Effector CD8-positive, alpha-beta T cell (primary cell): Measurements from ENCODE around the gene GADD45G.

Experiments
- DNase-seq: peaks from one replicate; lab custom pipeline; 2025; lab: John Stamatoyannopoulos, UW

The GADD45G gene

DNA sequence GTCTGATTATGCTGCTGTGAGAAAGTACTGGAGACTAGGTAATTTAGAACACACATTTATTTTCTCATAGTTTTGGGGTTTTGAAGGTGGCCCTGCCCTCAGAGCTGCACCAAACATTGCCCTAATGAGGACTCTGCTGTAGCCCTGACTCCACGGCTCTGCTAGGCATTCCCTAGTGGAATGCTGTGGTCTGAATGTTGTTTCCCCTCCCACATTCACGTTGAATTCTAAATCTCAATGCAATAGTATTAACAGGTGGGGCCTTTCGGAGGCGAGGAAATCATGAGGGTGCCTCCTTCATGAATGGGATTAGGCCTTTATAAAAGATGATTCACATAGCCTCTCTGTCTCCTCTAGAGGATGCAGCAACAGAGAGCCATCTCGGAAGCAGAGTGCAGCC lies 25.7 kb downstream of the GADD45G start:
- DNase-seq, result no peak

DNA sequence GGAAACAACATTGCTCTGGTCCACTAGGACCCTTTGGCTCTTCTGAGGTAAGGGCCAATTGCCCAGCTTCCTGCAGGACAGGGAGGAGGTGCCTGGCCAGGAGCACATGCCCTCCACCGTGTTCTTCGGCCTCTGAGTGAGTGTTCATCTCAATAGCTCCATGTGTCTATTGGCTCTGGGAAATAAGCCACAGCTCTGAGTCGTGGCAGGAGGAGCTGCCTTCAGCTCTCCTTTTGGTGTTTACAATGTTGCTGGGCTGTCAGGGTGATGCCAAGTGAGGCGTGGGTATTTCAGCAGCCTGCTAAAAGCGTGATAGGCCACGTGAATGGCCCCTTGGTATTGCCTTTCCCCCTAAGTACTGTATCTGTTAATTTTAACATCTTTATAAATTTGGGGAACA lies 26.6 kb downstream of the GADD45G start:
- DNase-seq, result no peak

DNA sequence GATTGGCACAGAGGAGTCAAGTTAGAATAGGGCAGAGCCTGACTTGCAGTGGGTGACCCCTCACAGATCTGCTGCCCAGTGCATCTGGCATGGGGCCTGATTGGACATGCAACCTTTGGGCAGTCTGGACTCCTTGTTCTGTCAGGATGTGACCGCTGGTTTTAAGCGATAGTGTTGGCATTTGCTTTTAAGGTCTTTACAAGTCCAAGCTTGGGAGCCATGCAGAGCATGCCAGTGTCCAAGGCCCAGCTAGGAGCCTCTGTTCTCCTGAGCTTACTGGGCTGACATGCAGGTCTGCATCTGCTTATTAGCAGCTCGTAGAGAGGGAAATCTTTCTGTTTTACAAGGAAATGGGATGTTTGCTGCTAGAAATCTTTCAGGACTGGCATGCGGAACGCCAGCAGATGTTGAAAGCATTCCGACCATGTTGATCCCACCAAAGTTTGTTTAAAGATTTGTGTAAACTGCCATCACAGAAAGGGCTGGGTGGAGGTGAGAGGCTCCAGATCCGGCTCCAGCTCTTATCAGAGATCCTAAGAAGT lies 27.5 kb downstream of the GADD45G start:
- DNase-seq, result no peak

DNA sequence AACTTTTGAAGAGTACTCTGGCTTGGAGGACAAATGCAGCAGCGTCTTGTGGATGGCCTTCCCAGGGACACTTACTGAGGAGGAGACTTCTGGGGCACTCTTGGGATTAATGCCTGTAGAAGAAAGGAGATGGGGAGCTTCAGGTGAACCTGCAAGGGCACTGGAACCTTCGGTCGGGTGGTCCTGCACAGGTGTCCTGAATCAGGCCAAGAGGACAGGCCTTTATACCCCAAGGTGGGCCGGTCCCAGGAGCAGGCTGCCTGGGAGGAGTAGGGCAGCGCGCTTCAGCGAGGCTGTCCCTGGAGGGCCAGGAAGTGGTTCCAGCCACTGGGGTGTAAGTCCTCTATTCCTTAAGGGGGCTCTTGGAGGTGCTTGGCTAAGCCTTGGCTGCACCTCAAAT lies 27.9 kb downstream of the GADD45G start:
- DNase-seq, result no peak

DNA sequence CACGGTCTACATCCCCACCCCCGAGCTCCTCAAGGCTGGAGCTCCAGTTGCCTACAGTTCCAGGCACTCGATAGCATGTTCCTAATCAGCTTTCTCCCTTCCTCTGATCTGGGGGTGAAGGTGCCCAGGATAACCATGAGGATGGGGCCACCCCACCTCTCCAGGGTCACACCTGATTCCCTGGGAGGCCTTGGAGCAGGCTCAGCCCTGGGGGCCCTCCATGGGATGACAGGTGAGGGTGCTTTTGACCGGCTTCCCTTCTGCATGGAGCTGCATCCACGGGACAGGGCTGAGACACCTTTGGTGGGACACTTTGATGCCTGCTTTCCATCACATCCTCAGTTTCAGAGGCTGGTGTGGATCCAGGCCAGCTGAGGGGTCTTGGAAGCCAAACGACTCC lies 28.6 kb downstream of the GADD45G start:
- DNase-seq, result no peak

DNA sequence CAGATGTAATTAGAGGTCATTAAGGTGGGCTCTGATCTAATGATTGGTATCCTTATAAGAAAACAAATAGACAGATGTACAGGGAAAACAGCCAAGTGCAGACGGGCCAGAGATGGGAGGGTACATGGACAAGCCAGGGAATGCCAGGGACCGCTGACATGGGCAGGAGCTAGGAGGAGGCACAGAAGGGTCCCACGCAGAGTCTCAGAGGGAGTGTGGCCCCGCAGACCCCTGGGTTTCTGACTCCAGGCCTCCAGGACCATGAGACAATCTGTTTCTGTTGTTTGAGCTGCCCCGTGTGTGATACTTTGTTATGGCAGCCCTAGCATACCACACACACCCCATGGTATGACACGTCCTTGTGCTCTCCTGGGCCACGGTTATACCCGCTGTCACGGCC lies 29.1 kb downstream of the GADD45G start:
- DNase-seq, result no peak

DNA sequence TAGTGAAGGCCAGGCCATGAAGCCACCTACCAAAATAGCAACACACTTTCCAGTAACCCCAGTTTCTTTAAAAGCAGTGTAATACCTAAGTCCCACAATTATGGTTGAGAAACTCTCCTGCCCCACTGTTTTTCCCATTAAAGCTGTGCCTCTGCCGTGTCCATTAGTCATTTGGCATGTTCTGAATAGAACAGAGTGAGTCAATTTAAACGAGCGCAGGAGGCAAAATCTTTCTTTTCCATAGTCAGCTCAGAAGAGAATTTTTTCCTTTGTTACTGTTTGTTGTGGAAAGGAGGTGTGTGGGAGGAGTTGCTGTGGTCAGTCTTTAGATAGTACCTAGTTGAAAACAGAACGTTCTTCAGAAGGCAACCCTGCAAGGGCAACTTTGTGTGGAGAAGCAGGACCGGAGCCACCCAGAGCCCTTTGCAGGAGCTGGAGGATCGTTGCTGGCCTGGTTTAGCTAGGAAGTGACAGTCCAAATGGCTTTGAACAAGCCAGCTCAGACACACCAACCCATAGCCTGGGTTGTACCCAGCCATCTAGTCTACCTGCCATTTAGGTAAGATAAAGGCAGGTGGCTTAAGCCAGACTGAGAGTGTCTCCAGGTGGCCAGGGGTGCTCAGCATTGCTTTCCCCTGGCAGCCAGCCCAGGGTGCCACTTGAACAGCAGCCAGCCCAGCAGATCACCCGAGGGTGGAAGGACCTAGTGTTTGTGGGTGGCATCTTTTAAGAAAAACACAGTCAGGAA lies 30.4 kb downstream of the GADD45G start:
- DNase-seq, result no peak

DNA sequence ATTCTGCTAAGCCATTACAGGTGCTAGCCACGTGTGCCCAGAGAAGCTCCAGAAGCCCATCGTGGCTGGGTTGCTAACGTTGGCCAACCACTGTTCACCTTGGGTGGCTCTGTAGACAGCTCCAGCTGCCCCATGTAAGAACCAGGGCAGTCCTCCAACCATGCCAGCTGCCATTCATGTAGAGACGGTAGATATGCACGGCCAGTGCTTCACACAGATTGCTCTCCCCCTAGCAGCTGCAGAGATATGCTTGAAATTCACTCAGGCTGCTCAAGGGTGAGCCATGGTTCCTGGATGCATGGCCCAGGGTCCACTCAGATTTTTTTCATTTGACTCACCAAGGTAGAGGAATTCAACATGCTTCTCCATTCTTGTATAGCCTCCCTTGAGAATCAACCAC lies 31.0 kb downstream of the GADD45G start:
- no peak for DNase-seq

DNA sequence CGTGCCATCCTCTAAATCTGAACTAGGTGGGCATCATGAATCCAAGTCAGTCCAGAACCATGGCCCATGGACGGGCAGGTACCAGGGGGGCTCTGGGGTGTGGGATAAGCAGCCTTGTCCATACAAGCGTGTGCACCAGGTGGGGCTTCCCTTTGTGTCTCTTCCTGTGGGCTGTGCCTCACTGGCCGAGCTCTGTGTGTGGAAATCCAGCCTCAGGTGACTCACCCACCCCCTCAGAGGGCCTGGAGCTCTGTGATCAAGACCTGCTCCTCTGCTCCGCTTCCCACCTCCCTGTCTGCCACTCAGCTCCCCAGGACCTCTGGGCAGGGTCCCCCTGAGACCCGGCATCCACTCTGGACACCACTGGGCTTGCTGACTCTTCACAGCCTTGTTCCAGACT lies 33.0 kb downstream of the GADD45G start:
- DNase-seq, result no peak

DNA sequence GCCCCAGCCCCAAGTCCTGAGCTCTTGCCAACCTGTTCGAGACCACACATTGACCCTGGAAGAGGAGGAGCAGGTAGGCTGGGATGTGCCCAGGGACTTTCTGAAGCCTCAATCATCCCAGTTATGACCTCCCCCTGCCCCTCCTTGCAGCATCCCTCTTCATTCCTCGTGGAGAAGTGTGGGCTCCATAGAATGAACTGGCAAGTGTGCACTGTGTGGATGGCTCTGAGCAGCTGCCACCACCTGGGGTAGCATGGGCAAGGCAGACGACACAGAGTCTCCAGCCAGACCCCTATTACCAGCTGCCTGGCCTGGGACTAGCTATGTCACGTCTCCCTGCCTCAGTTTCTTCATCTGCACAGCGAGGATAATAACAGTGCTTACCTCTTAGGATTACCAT lies 33.5 kb downstream of the GADD45G start:
- no peak for DNase-seq

DNA sequence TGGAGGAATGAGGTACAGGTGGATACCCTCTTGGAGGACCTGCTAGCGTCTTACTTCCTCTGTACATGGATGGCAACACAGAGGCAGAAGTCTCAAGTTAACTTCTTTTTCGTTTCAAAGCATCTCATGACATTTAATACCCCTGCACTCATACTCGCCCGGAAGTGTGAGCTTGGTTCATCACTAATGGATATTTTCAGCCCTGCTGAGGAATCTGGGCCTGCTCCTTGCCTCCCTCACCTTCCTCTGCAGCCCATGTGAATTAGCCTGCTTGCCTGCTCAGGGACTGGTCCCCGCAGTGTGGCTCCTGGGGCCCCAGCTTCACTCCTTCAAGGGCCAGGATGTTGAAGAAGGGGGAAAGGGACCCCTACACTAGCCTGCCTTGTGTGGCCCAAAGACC lies 34.1 kb downstream of the GADD45G start:
- DNase-seq, result no peak

DNA sequence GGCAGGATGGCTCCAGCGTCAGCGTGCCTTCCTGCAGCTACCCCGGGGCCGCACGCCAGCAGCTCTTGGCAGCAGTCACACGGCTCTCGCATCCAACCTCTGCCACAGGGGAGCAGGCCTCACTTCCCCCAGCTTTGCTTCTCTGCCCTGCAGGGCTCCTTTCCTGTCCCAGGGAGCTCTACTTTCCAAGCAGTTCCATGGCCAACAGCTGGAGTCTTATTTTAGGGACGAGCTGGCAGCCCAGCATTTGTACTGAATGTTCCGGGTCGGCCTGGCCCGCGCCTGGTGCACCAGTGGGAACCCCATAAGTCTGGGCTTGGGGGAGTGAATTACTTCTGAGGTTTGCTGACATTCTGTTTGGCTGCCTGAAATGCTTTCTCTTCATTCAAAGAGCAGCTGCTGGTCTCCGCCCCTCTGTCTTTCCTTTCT lies 34.6 kb downstream of the GADD45G start:
- no peak for DNase-seq

DNA sequence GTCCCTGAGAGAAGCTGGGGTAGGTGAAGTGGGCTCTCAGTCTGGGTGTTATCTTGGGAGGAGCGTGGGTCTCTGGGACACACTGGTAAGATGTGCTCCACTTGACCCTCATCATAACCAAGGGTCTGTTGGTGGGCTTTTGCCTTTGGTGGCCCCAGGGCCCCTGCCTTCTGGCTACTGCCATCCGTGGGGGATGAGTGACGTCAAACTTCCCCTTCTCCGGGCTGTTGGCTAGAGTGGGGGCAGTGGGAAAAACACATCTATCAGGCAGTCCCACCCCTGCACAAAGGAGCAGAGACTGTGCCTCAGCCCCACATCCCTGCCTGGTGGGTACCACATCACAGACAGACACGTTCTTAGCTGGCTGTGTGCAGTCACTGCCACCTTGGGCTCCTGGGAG lies 35.1 kb downstream of the GADD45G start:
- DNase-seq, result no peak

DNA sequence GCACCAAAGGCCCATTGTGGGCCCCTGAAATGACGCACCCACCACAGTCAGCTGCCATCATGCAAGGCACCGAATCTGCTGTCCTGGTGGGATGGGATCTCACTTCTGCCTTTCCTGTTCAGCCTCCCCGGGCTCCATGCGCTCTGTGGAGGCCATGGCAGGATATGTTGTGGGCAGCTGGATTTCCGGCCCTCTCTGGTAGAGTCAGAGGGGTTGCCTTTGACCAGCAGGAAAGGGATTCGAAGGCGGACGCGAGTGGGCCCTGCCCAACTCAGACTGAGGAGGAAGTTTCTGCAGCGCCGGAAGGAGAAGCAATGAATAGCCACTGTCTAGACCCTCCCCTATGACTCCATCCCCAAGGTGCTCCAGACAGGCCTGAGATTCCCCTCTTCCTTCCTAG lies 35.5 kb downstream of the GADD45G start:
- DNase-seq, result no peak

DNA sequence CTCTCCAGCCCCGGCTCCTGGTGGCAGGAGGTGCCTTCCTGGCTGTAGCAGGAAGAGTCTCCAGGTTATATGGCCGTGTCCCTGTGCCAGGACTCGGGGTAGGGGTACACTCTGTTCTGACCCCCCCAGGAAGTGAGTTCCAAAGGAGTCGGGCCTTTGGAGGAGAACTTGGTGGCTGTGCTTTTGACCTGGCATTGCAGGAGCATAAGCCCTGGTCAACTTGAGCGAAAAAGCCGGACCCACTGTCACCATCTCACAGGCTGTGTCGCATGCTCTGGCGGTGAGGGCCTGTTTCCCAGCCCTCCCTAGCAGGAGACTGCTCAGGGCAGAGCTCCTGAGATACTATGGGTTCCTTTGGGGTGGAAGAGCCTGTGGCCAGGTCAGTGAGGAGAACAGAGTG lies 36.0 kb downstream of the GADD45G start:
- no peak for DNase-seq

DNA sequence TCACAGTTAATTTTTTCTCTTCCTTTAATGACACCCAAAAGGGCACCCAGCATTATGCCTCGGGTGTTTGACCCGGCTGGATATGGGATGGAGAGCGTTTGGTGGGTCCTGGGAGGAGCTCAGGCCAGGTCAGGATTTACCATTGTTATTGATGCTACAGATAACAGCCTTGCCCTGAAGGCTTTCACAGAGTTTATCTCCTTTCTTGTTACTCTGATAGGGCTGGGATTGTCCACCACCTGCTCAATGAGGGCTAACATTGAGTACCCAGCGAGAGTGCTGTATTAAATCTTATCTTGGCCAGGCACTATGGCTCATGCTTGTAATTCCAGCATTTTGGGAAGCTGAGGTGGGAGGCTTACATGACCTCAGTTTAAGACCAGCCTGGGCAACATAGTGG lies 37.2 kb downstream of the GADD45G start:
- no peak for DNase-seq

DNA sequence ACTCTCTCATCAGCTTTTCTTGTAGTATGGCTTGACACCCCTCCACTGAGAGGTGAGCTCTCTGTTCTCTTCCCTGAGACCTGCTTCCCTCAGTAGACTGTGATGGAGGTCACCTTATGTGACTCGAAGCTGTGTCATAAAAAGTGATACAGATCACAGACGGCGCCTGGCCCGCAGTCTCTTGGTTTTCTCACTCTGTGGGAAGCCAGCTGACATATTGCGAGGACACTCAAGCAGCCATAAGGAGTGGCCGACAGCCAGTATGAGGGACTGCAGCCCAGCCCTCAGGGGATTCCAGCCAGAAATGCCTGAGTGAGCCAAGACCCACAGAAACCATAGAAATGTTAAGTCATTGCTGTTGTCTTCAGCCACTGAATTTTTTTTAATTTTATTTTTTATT lies 38.0 kb downstream of the GADD45G start:
- DNase-seq, result no peak

DNA sequence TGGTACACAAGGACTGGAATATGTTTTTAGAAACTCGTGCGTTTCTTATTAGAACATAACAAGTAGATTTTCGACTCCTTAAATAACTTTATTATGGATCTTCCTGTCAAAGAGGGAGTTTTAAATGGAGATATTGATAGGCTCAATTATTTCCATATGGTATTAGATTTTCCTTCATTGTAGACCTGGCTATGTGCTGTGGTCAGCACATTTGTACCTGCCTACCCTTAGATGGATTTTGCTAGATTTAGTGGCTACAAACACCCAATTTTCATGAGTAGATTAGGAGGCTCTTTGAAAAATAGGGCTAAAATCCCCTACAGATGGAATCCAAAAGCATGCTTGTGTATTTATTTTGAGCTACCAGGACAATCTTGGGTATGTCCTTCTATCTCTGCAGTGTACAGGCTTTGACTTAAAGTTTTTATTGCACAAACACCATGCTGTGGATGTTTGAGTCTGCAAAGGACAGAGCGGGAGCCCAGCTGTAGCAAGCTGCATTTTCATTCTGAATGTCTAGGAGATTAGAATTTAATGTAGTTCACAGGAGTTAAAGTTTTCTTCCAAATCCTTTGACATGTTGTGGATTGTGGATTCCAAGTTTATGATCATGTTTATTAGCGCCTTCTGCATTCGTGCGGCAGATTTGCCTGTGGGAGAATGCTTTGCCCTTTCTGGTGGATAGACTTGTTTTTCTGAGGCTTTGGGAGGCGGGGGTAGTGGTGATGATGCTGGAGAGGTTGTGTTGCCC lies 41.6 kb downstream of the GADD45G start:
- DNase-seq, result no peak

DNA sequence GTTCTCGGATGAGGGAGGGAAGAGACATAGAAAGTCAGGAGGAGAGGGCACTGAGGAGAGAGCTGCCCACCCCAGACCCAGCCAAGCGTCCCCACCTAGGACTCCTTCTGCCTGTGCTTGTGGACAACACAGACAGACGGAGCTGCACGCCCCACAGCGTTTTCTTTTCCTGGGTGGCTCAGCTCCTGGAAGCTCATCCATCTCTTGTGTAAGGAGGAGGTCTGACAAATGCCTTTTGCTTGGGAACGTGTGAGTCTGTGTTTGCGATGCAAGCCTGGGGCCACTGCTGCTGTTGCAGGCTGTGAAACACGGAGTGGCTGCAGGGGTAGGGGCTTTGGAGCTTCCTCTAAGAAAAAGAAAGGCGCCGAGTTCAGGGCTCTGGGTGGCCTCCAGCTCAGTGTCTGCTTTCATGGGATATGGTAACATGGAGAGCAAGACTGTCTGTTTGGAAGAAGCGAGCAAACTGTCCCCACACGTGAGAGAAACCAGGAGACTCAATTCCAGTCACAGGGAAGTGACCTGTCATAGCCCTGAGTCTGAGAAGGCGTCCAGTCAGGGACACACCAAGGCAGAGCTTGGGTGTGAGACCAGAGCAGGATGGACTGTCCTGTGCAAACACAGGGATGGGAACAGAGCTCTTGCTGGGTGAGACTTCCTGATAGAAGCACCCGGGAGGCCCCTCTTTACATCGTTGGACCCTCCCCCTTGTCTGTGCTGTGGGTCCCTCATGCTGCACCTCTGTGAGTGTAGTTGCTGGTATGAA lies 42.7 kb downstream of the GADD45G start:
- no peak for DNase-seq

DNA sequence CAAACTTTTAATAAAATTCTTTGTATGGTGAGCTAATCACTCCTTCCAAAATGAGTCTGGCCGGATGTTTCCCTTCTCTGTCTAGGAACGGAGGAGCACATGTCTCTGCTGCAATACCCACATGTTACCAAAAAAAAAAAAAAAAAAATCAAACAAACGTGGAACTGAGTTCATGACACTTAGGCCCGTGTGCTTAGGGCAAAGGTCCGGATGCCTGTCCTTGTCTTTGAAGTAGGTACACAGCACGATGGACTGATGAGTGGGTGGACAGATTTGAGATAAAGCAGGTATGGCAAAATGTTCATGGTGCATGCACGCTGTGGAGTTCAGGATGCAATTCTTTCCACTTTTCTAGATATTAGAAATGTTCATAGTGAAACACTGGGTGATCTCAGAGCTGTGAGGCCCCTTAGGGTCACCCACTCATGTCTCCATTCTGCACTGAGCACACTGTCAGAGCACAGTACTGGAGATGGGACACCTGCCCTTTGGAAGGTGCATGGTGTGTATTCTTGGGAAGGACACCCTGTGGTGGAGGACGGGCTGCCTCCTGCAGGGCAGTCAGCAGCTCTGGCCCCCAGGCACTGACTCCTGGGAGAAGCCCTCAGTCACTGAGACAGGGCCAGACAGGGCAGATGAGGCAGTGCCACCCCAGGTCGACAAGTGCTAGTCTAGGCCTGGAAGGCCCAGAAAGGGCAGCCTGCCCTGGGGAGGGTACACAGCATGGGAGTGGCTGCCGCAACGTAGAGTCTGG lies 43.6 kb downstream of the GADD45G start:
- no peak for DNase-seq

DNA sequence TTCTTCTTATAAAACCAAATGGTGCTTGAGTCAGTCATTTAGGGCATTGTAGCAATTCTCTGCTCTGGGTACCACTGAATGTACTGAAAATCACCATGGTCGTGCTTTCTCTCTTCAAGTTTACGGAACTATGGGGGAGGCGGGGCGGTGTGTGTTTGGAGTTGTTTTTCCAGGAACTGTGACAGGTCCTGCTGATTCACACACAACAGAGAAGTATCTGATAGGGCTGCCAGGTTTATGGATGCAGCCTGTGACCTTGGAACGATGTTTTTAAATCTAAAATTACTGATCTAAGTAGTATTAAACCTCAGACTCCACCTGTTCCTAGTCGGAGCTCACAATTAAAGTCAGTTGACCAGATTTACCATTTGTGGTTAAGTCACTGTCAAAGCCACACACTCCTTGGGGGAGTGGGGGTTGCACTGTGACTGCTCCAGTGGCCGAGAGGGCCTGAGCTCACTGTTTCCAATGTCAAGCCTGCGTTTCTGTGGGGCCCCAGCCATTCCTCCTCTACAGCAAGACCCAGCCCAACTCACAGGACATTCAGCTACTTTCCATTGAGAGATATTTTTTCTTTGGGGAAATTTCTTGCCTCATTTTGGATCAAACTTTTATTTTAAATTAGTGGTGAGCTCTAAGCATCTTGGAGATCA lies 44.4 kb downstream of the GADD45G start:
- DNase-seq, result no peak
